Endodermal cell (in vitro differentiated cells): ENCODE results near the gene HMGN3. TPM values are rescaled to one million over a fixed set of nuclear protein-coding genes. Genes with fewer than 3 reads are reported as not detected.

Experiments used
- DNase-seq: peaks from one replicate; pipeline ENCODE4 v3.0.0-alpha.2; 2017
- H3K27ac ChIP-seq: 2 replicates; pipeline ENCODE4 v1.5.1; 2013; ENCODE audit warnings: mild to moderate bottlenecking, low read depth, low read length, moderate library complexity
- H3K27me3 ChIP-seq: 2 replicates; pipeline ENCODE4 v1.6.1; 2013; ENCODE audit warnings: mild to moderate bottlenecking, low read length, moderate library complexity; ENCODE audit not compliant: insufficient read depth, control insufficient read depth, poor library complexity, severe bottlenecking
- H3K36me3 ChIP-seq: 2 replicates; pipeline ENCODE4 v1.7.0; 2013; ENCODE audit warnings: mild to moderate bottlenecking, low read length, moderate library complexity; ENCODE audit not compliant: control insufficient read depth, insufficient read depth
- H3K4me1 ChIP-seq: one replicate; pipeline ENCODE4 v1.7.0; 2013; ENCODE audit warnings: low read length; ENCODE audit not compliant: control insufficient read depth, insufficient read depth
- H3K4me3 ChIP-seq: 2 replicates; pipeline ENCODE4 v1.5.1; 2013; ENCODE audit warnings: mild to moderate bottlenecking, low read length, moderate library complexity
- H3K9ac ChIP-seq: 2 replicates; pipeline ENCODE4 v1.6.1; 2013; ENCODE audit warnings: mild to moderate bottlenecking, low read length, moderate library complexity; ENCODE audit not compliant: poor library complexity, severe bottlenecking; ENCODE audit errors: extremely low read depth
- H3K9me3 ChIP-seq: 2 replicates; pipeline ENCODE4 v1.6.1; 2013; ENCODE audit warnings: mild to moderate bottlenecking, low read length, moderate library complexity; ENCODE audit not compliant: control insufficient read depth
- H3K27ac Mint-ChIP-seq: 2 replicates; pipeline ENCODE4 v1.8.0; 2020; ENCODE audit warnings: mixed read lengths
- H3K27me3 Mint-ChIP-seq: 2 replicates; pipeline ENCODE4 v1.8.0; 2021; ENCODE audit warnings: mild to moderate bottlenecking, mixed read lengths; ENCODE audit not compliant: insufficient read depth
- H3K36me3 Mint-ChIP-seq: 2 replicates; pipeline ENCODE4 v1.8.0; 2020; ENCODE audit warnings: low read depth, mixed read lengths
- H3K4me1 Mint-ChIP-seq: 2 replicates; pipeline ENCODE4 v1.8.0; 2020; ENCODE audit warnings: mixed read lengths
- H3K4me3 Mint-ChIP-seq: 2 replicates; pipeline ENCODE4 v1.8.0; 2020; ENCODE audit warnings: mild to moderate bottlenecking, moderate library complexity, mixed read lengths
- H3K9me3 Mint-ChIP-seq: 2 replicates; pipeline ENCODE4 v1.8.0; 2020; ENCODE audit warnings: mild to moderate bottlenecking, mixed read lengths
- CTCF ChIP-seq: fragments of 200-600 bp; sonication (generic); conservative IDR thresholded peaks from 2 replicates; pipeline ENCODE4 v1.5.0; 2021; ENCODE audit warnings: antibody characterized with exemption, mild to moderate bottlenecking
- WGBS, 2 experiments: methylation state at CpG; one replicate each; pipeline versions ENCODE4 v1.1.5 to v1.1.7; 2013; ENCODE audit warnings: missing lambda C conversion rate in 2 of 2, mixed read lengths in 1 of 2; ENCODE audit not compliant: insufficient coverage in 1 of 2, insufficient read length in 1 of 2; 5-methylcytosine and 5-hydroxymethylcytosine counted together
- total RNA-seq, 2 donors: library from RNA; stranded (reverse); fragmentation: NEBNext Ultra II Directional in 1 of 2; extraction: Animal tissue kit (Norgen Biotek cat#: 25700) in 1 of 2; gene quantifications; 2 replicates in 1 of 2; 3 replicates in 1 of 2; pipeline ENCODE4 v1.2.1, GENCODE V29; 2021

Gene HMGN3
- total RNA-seq, 2 donors from 2014 or later = 139 to 157 TPM

- Histone ChIP-seq H3K4me3 (no peak overlapping the region), H3K27me3 (no peaks in the 10 kb centered on the region), H3K4me1 (no peaks in the 10 kb centered on the region), H3K27ac (no peak overlapping the region), H3K9ac (no peak overlapping the region), H3K36me3 (peaks cover 18% of the 10 kb centered on the region), H3K9me3 (peaks cover 7% of the 10 kb centered on the region)
- peak overlapping the region; percentile 6 for H3K27ac Mint-ChIP-seq
- H3K4me3 Mint-ChIP-seq = no peak overlapping the region
- H3K4me1 Mint-ChIP-seq = no peaks in the 10 kb centered on the region
- DNase-seq = no peak
- TF ChIP-seq CTCF = no peak
- H3K9me3 Mint-ChIP-seq = peaks cover 11% of the 10 kb centered on the region
- peaks cover 22% of the 10 kb centered on the region for H3K36me3 Mint-ChIP-seq
- H3K27me3 Mint-ChIP-seq = no peaks in the 10 kb centered on the region
Observed at GRCh38 chr6:79196912-79197311, 37.6 kb downstream of the HMGN3 start.

GRCh38 chr6:79193971-79194370 lies 40.5 kb downstream of the HMGN3 start:
- H3K9me3 Mint-ChIP-seq = peaks cover 24% of the 10 kb centered on the region
- no peak for DNase-seq
- 90 to 92% methylated on average over 2 of the region's 2 CpGs for WGBS, 2 experiments
- H3K4me3 Mint-ChIP-seq = no peak overlapping the region
- H3K9me3 ChIP-seq = peaks cover 23% of the 10 kb centered on the region
- H3K27me3 Mint-ChIP-seq = no peaks in the 10 kb centered on the region
- H3K4me1 Mint-ChIP-seq = no peaks in the 10 kb centered on the region
- no peak overlapping the region for H3K27ac Mint-ChIP-seq
- no peak overlapping the region for H3K27ac ChIP-seq
- peaks cover 15% of the 10 kb centered on the region for H3K36me3 Mint-ChIP-seq
- H3K27me3 ChIP-seq = no peaks in the 10 kb centered on the region
- H3K4me1 ChIP-seq = no peaks in the 10 kb centered on the region
- no peak for TF ChIP-seq CTCF
- peaks cover 5% of the 10 kb centered on the region for H3K36me3 ChIP-seq
- no peak overlapping the region for H3K9ac ChIP-seq
- no peak overlapping the region for H3K4me3 ChIP-seq

- H3K4me1 Mint-ChIP-seq = no peaks in the 10 kb centered on the region
- Histone ChIP-seq H3K4me1 (no peaks in the 10 kb centered on the region), H3K9me3 (peaks cover 23% of the 10 kb centered on the region), H3K36me3 (no peaks in the 10 kb centered on the region), H3K27me3 (no peaks in the 10 kb centered on the region), H3K4me3 (no peak overlapping the region), H3K27ac (no peak overlapping the region), H3K9ac (no peak overlapping the region)
- WGBS, 2 experiments = 88% methylated on average over 2 of the region's 2 CpGs; no CpG with 5 or more reads in 1 of the 2 experiments
- no peaks in the 10 kb centered on the region for H3K27me3 Mint-ChIP-seq
- DNase-seq = no peak
- no peak for TF ChIP-seq CTCF
- no peak overlapping the region for H3K27ac Mint-ChIP-seq
- no peak overlapping the region for H3K4me3 Mint-ChIP-seq
- peaks cover 24% of the 10 kb centered on the region for H3K9me3 Mint-ChIP-seq
- peaks cover 15% of the 10 kb centered on the region for H3K36me3 Mint-ChIP-seq
Observed at GRCh38 chr6:79189760-79190350, 44.6 kb downstream of the HMGN3 start.
